Measurements from ENCODE around the gene LAMP5. TPM values are rescaled to one million over a fixed set of nuclear protein-coding genes. Genes with fewer than 3 reads are reported as not detected.

The LAMP5 gene
- total RNA-seq, 4 donors from 2014 or later, result 0.36 to 1.8 TPM; not detected in 2

GRCh38 chr20:9570612-9571011, 56.2 kb downstream of the LAMP5 start:
- WGBS, result 64% methylated on average over 2 of the region's 2 CpGs
- Histone ChIP-seq H3K36me3 (no peaks in the 10 kb centered on the region), H3K4me1 (no peaks in the 10 kb centered on the region), H3K27me3 (peaks cover 6% of the 10 kb centered on the region), H3K9me3 (no peaks in the 10 kb centered on the region), H3K4me3 (no peak overlapping the region), H3K27ac (no peak overlapping the region)
- no peak for TF ChIP-seq EP300 (IDR thresholded peaks at IDR 0.05)
- DNase-seq (ENCODE audit: low spot score in 2 of 2), result no peak

- H3K27ac ChIP-seq, result no peak overlapping the region
Observed at GRCh38 chr20:9571783-9572182, 57.4 kb downstream of the LAMP5 start.

GRCh38 chr20:9572670-9573069, 58.3 kb downstream of the LAMP5 start:
- no peak overlapping the region for H3K4me3 ChIP-seq
- no peaks in the 10 kb centered on the region for H3K4me1 ChIP-seq
- DNase-seq (ENCODE audit: low spot score in 2 of 2), result no peak
- peaks cover 6% of the 10 kb centered on the region for H3K27me3 ChIP-seq
- H3K27ac ChIP-seq, result no peak overlapping the region
- no peaks in the 10 kb centered on the region for H3K9me3 ChIP-seq
- WGBS, result 14% methylated on average over 2 of the region's 2 CpGs
- TF ChIP-seq POLR2A (IDR thresholded peaks at IDR 0.05), result no peak
- no peak for TF ChIP-seq CTCF (IDR thresholded peaks at IDR 0.05)
- no peak for TF ChIP-seq EP300 (IDR thresholded peaks at IDR 0.05)
- TF ChIP-seq POLR2AphosphoS5 (IDR thresholded peaks at IDR 0.05), result no peak
- no peaks in the 10 kb centered on the region for H3K36me3 ChIP-seq

More at GRCh38 chr20:9571783-9572182, 57.4 kb downstream of the LAMP5 start:
- H3K4me3 ChIP-seq, result no peak overlapping the region
- no peaks in the 10 kb centered on the region for H3K4me1 ChIP-seq
- H3K36me3 ChIP-seq, result no peaks in the 10 kb centered on the region
- 56% methylated on average over 3 of the region's 3 CpGs for WGBS
- no peaks in the 10 kb centered on the region for H3K9me3 ChIP-seq
- TF ChIP-seq CTCF (IDR thresholded peaks at IDR 0.05), result no peak
- no peak for TF ChIP-seq POLR2AphosphoS5 (IDR thresholded peaks at IDR 0.05)
- TF ChIP-seq EP300 (IDR thresholded peaks at IDR 0.05), result no peak
- no peak for TF ChIP-seq POLR2A (IDR thresholded peaks at IDR 0.05)
- DNase-seq (ENCODE audit: low spot score in 2 of 2), result no peak
- peaks cover 6% of the 10 kb centered on the region for H3K27me3 ChIP-seq

GRCh38 chr20:9573335-9574151, 59.2 kb downstream of the LAMP5 start:
- no peaks in the 10 kb centered on the region for H3K4me1 ChIP-seq
- H3K4me3 ChIP-seq, result no peak overlapping the region
- H3K27me3 ChIP-seq, result peaks cover 6% of the 10 kb centered on the region
- TF ChIP-seq EP300 (IDR thresholded peaks at IDR 0.05), result no peak
- TF ChIP-seq POLR2AphosphoS5 (IDR thresholded peaks at IDR 0.05), result no peak
- no peak for TF ChIP-seq CTCF (IDR thresholded peaks at IDR 0.05)
- no peak for TF ChIP-seq POLR2A (IDR thresholded peaks at IDR 0.05)
- DNase-seq (ENCODE audit: low spot score in 2 of 2), result no peak
- no peaks in the 10 kb centered on the region for H3K9me3 ChIP-seq
- no peak overlapping the region for H3K27ac ChIP-seq
- WGBS, result 33% methylated on average over 13 of the region's 13 CpGs
- H3K36me3 ChIP-seq, result no peaks in the 10 kb centered on the region

- Histone ChIP-seq H3K9me3 (no peaks in the 10 kb centered on the region), H3K4me1 (no peaks in the 10 kb centered on the region), H3K27me3 (peaks cover 6% of the 10 kb centered on the region), H3K36me3 (no peaks in the 10 kb centered on the region), H3K4me3 (no peak overlapping the region), H3K27ac (no peak overlapping the region)
- WGBS, result 60% methylated on average over 7 of the region's 7 CpGs
- no peak for DNase-seq (ENCODE audit: low spot score in 2 of 2)
- TF ChIP-seq POLR2AphosphoS5 (IDR thresholded peaks at IDR 0.05) (no peak), EP300 (IDR thresholded peaks at IDR 0.05) (no peak), POLR2A (IDR thresholded peaks at IDR 0.05) (no peak), CTCF (IDR thresholded peaks at IDR 0.05) (no peak)
Observed at GRCh38 chr20:9574181-9574580, 59.8 kb downstream of the LAMP5 start.

All from suprapubic skin (tissue), 4 donors.